K562 treated with DMSO at 1 percent for 48 hours (cell line): ENCODE measurements around the gene ALDH9A1. TPM values are rescaled to one million over a fixed set of nuclear protein-coding genes. Genes with fewer than 3 reads are reported as not detected.

Source experiments
- total RNA-seq: library from RNA; unstranded; fragments of 300-600 nt; gene quantifications from 2 replicates; pipeline ENCODE4 v1.2.3, GENCODE V29; 2022; ENCODE audit warnings: low replicate concordance; ENCODE audit errors: extremely low read depth

The ALDH9A1 gene
- total RNA-seq, result not detected in 2 replicates

GRCh38 chr1:165697881-165698760 is at the start of gene ALDH9A1:
TSS of gene ALDH9A1 (minus strand) at chr1:165698562. CDS start at chr1:165698558, 4 bp downstream.

GRCh38 chr1:165630629-165631341 is 67.6 kb downstream of the ALDH9A1 start, which contains the start of gene MGST3:
TSS of gene MGST3 (plus strand) at chr1:165631234. CDS start at chr1:165649848, 18,614 bp downstream.

Other genes with a start within 250 kb of the ALDH9A1 start
- not detected in 2 replicates for gene LRRC52, start 154.6 kb downstream of the ALDH9A1 start, total RNA-seq
- not detected in 2 replicates for gene MGST3, start 67.3 kb downstream of the ALDH9A1 start, total RNA-seq
- not detected in 2 replicates for gene TMCO1, start 70.3 kb upstream of the ALDH9A1 start, total RNA-seq
- gene UCK2, start 129.1 kb upstream of the ALDH9A1 start, total RNA-seq, result not detected in 2 replicates